SK-N-MC (cell line): ENCODE measurements around the gene IZUMO1.

Source experiments
- EZH2 ChIP-seq: fragments of 200-600 bp; sonication (generic); IDR thresholded peaks from one replicate; pipeline ENCODE4 v1.6.1; 2017; ENCODE audit warnings: antibody characterized with exemption
- FOXP2 ChIP-seq: optimal IDR thresholded peaks from 2 replicates; pipeline ENCODE3; 2011; ENCODE audit warnings: mild to moderate bottlenecking, moderate library complexity; ENCODE audit not compliant: insufficient read depth; ENCODE audit errors: extremely low read length, control extremely low read depth
- POLR2AphosphoS5 ChIP-seq: IDR thresholded peaks from 2 replicates; pipeline ENCODE4 v1.6.1; 2012; ENCODE audit warnings: mild to moderate bottlenecking, low read depth, low read length, borderline replicate concordance

DNA sequence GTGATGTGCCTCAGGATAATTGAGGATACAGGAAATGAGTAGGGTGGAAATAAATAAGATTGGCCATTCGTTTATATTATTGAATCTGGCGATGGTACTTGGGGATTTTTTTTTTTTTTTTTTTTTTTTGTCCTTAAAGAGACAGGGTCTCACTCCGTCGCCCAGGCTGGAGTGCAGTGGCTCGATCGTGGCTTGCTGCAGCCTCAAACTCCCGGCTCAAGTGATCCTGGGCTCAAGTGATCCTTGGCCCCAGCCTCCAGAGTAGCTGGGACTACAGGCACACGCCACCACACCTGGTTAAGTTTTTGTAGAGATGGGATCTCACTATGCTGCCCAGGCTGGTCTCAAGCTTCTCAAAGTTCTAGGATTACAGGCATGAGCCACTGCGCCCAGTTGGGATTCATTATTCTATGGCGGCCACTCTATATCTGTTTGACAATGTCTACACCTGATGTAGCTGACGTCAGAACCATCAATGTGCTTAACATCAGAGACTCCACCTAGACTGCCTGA lies 24.5 kb downstream of the IZUMO1 start:
- TF ChIP-seq EZH2 = no peak
- no peak for TF ChIP-seq POLR2AphosphoS5
- TF ChIP-seq FOXP2 = no peak
